SK-N-SH treated with all-trans-retinoic acid at 6 μM for 48 hours (cell line): ENCODE data around the gene GRM5.

ENCODE experiments used
- ATAC-seq: fragments of 200-7000 bp; cut with Tn5 transposase; 3 replicates; pipeline ENCODE4 v1.9.1; 2020; ENCODE audit warnings: mild to moderate bottlenecking, moderate library complexity
- ARNTL ChIP-seq: fragments of 450-650 bp; formaldehyde crosslinking; IDR thresholded peaks from 2 replicates; pipeline ENCODE4 v1.5.0; 2020; ENCODE audit warnings: low read depth, mild to moderate bottlenecking, moderate library complexity, borderline replicate concordance
- BACH2 ChIP-seq: fragments of 250-450 bp; sonication (Bioruptor Pico); IDR thresholded peaks from 2 replicates; pipeline ENCODE4 v1.9.0; 2021; ENCODE audit warnings: mild to moderate bottlenecking, borderline replicate concordance
- CREB5 ChIP-seq: fragments of 250-450 bp; sonication (Bioruptor Pico); IDR thresholded peaks from 2 replicates; pipeline ENCODE4 v1.5.1; 2020; ENCODE audit warnings: low read depth, mild to moderate bottlenecking, moderate library complexity
- CSDC2 ChIP-seq: fragments of 250-450 bp; sonication (Bioruptor Pico); IDR thresholded peaks from 2 replicates; pipeline ENCODE4 v1.5.0; 2020; ENCODE audit warnings: mild to moderate bottlenecking, moderate library complexity
- CSRNP3 ChIP-seq: fragments of 250-450 bp; sonication (Bioruptor Pico); IDR thresholded peaks from 2 replicates; pipeline ENCODE4 v1.5.1; 2021; ENCODE audit warnings: mild to moderate bottlenecking, moderate library complexity
- ESRRG ChIP-seq: fragments of 250-450 bp; sonication (Bioruptor Pico); IDR thresholded peaks from 2 replicates; pipeline ENCODE4 v1.6.1; 2021; ENCODE audit warnings: mild to moderate bottlenecking
- GLIS3 ChIP-seq: fragments of 250-450 bp; sonication (Bioruptor Pico); IDR thresholded peaks from 2 replicates; pipeline ENCODE4 v1.5.0; 2020; ENCODE audit warnings: mild to moderate bottlenecking, moderate library complexity
- ISL1 ChIP-seq: fragments of 250-450 bp; sonication (Bioruptor Pico); IDR thresholded peaks from 2 replicates; pipeline ENCODE4 v2.1.2; 2022; ENCODE audit warnings: mild to moderate bottlenecking, moderate library complexity
- OSR1 ChIP-seq: fragments of 250-450 bp; sonication (Bioruptor Pico); IDR thresholded peaks from 2 replicates; pipeline ENCODE4 v1.8.0; 2022; ENCODE audit warnings: moderate library complexity, mild to moderate bottlenecking, inconsistent platforms
- PATZ1 ChIP-seq: fragments of 250-450 bp; sonication (Bioruptor Pico); IDR thresholded peaks from 2 replicates; pipeline ENCODE4 v1.8.0; 2020; ENCODE audit warnings: mild to moderate bottlenecking, moderate library complexity, borderline replicate concordance
- PPARA ChIP-seq: fragments of 250-450 bp; sonication (Bioruptor Pico); IDR thresholded peaks from 2 replicates; pipeline ENCODE4 v1.5.0; 2020; ENCODE audit warnings: mild to moderate bottlenecking, borderline replicate concordance
- RARB ChIP-seq: fragments of 250-450 bp; sonication (Bioruptor Pico); IDR thresholded peaks from 2 replicates; pipeline ENCODE4 v1.8.0; 2021; ENCODE audit warnings: mild to moderate bottlenecking, moderate library complexity
- SNAI2 ChIP-seq: fragments of 250-450 bp; sonication (Bioruptor Pico); IDR thresholded peaks from 2 replicates; pipeline ENCODE4 v1.5.0; 2020; ENCODE audit warnings: mild to moderate bottlenecking, moderate library complexity
- TCF4 ChIP-seq: fragments of 250-450 bp; sonication (Bioruptor Pico); IDR thresholded peaks from 2 replicates; pipeline ENCODE4 v1.8.0; 2021; ENCODE audit warnings: mild to moderate bottlenecking, moderate library complexity, borderline replicate concordance
- TOX ChIP-seq: fragments of 250-450 bp; sonication (Bioruptor Pico); IDR thresholded peaks from 2 replicates; pipeline ENCODE4 v1.8.0; 2021; ENCODE audit warnings: mild to moderate bottlenecking, moderate library complexity, borderline replicate concordance
- TSHZ2 ChIP-seq: fragments of 250-450 bp; sonication (Bioruptor Pico); IDR thresholded peaks from 2 replicates; pipeline ENCODE4 v1.5.0; 2020; ENCODE audit warnings: mild to moderate bottlenecking, moderate library complexity
- ZFP3 ChIP-seq: fragments of 250-450 bp; sonication (Bioruptor Pico); IDR thresholded peaks from 2 replicates; pipeline ENCODE4 v1.5.0; 2020; ENCODE audit warnings: mild to moderate bottlenecking, moderate library complexity
- ZFP30 ChIP-seq: fragments of 450-650 bp; formaldehyde crosslinking; IDR thresholded peaks from 2 replicates; pipeline ENCODE4 v1.5.0; 2022; ENCODE audit warnings: mild to moderate bottlenecking, moderate library complexity
- ZNF565 ChIP-seq: fragments of 450-650 bp; formaldehyde crosslinking; conservative IDR thresholded peaks from 2 replicates; pipeline ENCODE4 v1.5.0; 2020; ENCODE audit warnings: low read depth, mild to moderate bottlenecking, moderate library complexity
- ZNF70 ChIP-seq: fragments of 450-650 bp; formaldehyde crosslinking; IDR thresholded peaks from 2 replicates; pipeline ENCODE4 v1.5.0; 2020; ENCODE audit warnings: mild to moderate bottlenecking, moderate library complexity
- ZNF8 ChIP-seq: fragments of 450-650 bp; formaldehyde crosslinking; IDR thresholded peaks from 2 replicates; pipeline ENCODE4 v1.5.0; 2020; ENCODE audit warnings: mild to moderate bottlenecking, moderate library complexity

The GRM5 gene

DNA sequence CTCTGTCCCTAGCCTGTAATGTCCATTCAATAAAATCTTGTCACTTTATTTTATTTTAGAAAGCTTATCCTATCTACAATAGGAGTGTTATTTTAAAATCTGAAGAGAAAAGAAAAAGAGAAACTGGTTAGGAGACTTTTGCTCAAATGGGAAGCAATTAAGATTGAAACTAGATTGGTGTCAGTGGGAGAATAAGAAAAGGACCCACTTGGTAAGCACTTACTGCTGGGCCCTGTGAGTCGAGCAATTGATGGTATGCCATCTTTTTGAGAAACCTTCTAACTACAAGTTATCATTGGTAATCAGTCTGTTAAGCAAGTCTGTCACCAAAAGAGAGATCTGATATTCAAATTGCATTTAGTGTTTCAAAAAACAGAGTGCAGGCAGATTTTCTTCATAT is 258.4 kb downstream of the GRM5 start:
- ATAC-seq: no peak
- TF ChIP-seq ESRRG (CRISPR knock-in tag) (no peak), ZNF8 (CRISPR knock-in tag) (no peak), TCF4 (CRISPR knock-in tag) (no peak), RARB (CRISPR knock-in tag) (no peak), ZNF70 (CRISPR knock-in tag) (no peak), GLIS3 (CRISPR knock-in tag) (no peak), BACH2 (no peak), TOX (CRISPR knock-in tag) (no peak), CSDC2 (CRISPR knock-in tag) (no peak), TSHZ2 (no peak), OSR1 (no peak), ISL1 (CRISPR knock-in tag) (no peak), ZFP30 (CRISPR knock-in tag) (no peak), SNAI2 (CRISPR knock-in tag) (no peak), ARNTL (CRISPR knock-in tag) (no peak)

DNA sequence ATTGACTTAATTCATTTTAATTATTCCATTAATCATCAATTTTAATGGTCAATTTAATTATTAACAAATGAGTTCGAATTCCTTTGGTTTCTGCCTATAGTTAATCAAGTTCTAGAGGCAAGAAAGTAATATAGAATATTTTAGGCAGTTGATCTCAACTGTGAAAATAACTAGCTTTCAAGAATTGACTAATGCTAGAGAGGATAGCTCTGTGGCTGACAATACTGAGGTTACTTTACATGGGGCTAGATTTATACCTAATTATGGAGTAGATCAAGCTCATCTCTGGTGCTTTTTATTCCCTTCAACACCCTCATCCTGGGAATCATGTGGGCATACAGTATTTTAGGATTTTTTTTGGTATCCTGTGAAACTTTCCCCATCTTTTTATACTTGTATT is 259.4 kb downstream of the GRM5 start:
- no peak for TF ChIP-seq GLIS3 (CRISPR knock-in tag)
- TF ChIP-seq ISL1 (CRISPR knock-in tag): no peak
- TF ChIP-seq TSHZ2: no peak
- no peak for TF ChIP-seq ZFP3
- TF ChIP-seq ESRRG (CRISPR knock-in tag): no peak
- TF ChIP-seq PPARA: no peak
- no peak for TF ChIP-seq CREB5 (CRISPR knock-in tag)
- TF ChIP-seq ZNF70 (CRISPR knock-in tag): no peak
- TF ChIP-seq BACH2: no peak
- TF ChIP-seq PATZ1 (CRISPR knock-in tag): no peak
- ATAC-seq: no peak

DNA sequence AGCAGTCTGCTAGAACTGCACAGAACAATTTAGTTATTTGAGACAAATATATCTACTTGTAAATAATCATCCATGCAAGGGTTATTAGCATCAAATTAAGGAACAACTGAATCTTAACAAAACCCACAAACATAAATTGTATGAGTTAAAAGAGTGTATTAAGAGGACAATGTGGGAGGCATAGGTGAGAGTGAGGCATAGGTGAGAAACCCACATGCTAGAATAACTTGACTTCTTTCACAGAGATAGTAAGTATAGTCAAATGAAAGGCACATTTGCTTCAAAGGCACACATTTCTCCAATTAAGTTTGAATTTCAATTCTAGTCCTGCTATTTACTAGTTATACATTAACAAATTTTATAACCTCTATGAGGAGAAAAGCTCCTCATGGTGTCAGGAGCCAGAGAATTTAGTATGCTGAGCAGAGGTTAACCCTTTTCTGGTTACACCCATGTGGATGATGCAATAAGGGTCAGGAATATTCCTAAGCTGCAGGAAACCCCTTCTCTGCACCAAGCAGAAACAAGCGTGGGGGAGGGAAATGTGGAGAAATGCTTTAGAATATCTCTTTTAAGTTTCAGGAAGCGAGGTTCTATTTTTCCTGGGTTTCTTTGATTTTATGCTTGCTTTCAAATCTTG is 264.2 kb downstream of the GRM5 start:
- no peak for ATAC-seq
- TF ChIP-seq BACH2: no peak
- TF ChIP-seq GLIS3 (CRISPR knock-in tag): no peak
- no peak for TF ChIP-seq CSRNP3 (CRISPR knock-in tag)
- no peak for TF ChIP-seq CSDC2 (CRISPR knock-in tag)
- TF ChIP-seq ISL1 (CRISPR knock-in tag): no peak
- no peak for TF ChIP-seq ZNF565 (CRISPR knock-in tag)
